Breast epithelium (tissue), 3 donors: Measurements from ENCODE around the gene OR13C4.

Experiments used
- CTCF ChIP-seq, 3 donors: fragments of 450-650 bp; IDR thresholded peaks; one replicate each; pipeline ENCODE4 v1.5.1; 2016 to 2017; ENCODE audit warnings: antibody characterized with exemption in 3 of 3, mild to moderate bottlenecking in 3 of 3, moderate library complexity in 3 of 3
- POLR2A ChIP-seq: fragments of 450-650 bp; IDR thresholded peaks from one replicate; pipeline ENCODE4 v1.6.1; 2016; ENCODE audit warnings: antibody characterized with exemption, mild to moderate bottlenecking, moderate library complexity
- POLR2AphosphoS5 ChIP-seq, 3 donors: sonication (generic); formaldehyde crosslinking; IDR thresholded peaks; one replicate each; pipeline ENCODE4 v1.6.1; 2017; ENCODE audit warnings: antibody characterized with exemption in 3 of 3

- TF ChIP-seq POLR2A (no peak), CTCF (IDR thresholded peaks at IDR 0.05) (no peak), POLR2AphosphoS5 (IDR thresholded peaks at IDR 0.05) (no peak)
Measured at GRCh38 chr9:104536756-104537155, 9.7 kb upstream of the OR13C4 start, which contains the start of gene OR13C3.
